ENCODE results near the gene ATG16L2.

- no peak for TF ChIP-seq CTCF (IDR thresholded peaks at IDR 0.05; ENCODE audit: low read length)
- TF ChIP-seq EZH2 (IDR thresholded peaks at IDR 0.05; ENCODE audit: borderline replicate concordance, low read length), result no peak
Measured at GRCh38 chr11:72769680-72770079, 44.5 kb upstream of the ATG16L2 start.

All from OCI-LY1 (cell line).